ENCODE results near the gene ANKIB1. TPM values are rescaled to one million over a fixed set of nuclear protein-coding genes. Genes with fewer than 3 reads are reported as not detected.

Gene ANKIB1
- total and polyA plus RNA-seq, 9 of the 15 experiments (the other 6 are each of a cell fraction or from before 2014, with no cell fraction given) = 5.9 to 25.2 (median 16.1) TPM

- TF ChIP-seq CEBPZ (IDR thresholded peaks at IDR 0.05; ENCODE audit: borderline replicate concordance, low read depth, low read length) = no peak
- no peak for TF ChIP-seq CHD1 (IDR thresholded peaks at IDR 0.05; ENCODE audit: low read length)
- TF ChIP-seq NUFIP1 (IDR thresholded peaks at IDR 0.05; ENCODE audit: partially characterized antibody) = peak; percentile 62
- TF ChIP-seq HDAC6 (IDR thresholded peaks at IDR 0.05; ENCODE audit: low read depth, low read length) = no peak
- TF ChIP-seq MIER1 (IDR thresholded peaks at IDR 0.05; ENCODE audit: low read depth) = 0 out of 2 replicates have a peak, but pooled peaks have one; percentile 69
- no peak for TF ChIP-seq JUNB (CRISPR knock-in tag; conservative IDR thresholded peaks at IDR 0.05)
- peak; percentile 39 to 63; a peak in 3 of 4 replicates for TF ChIP-seq TRIM24 (IDR thresholded peaks at IDR 0.05)
- 0 out of 2 replicates have a peak, but pooled peaks have one; percentile 50 for TF ChIP-seq ZNF175 (CRISPR knock-in tag; IDR thresholded peaks at IDR 0.05; ENCODE audit: low read depth)
- peak; percentile 70 for TF ChIP-seq RB1 (IDR thresholded peaks at IDR 0.05; ENCODE audit: low read depth)
- TF ChIP-seq ZNF253 (CRISPR knock-in tag; conservative IDR thresholded peaks at IDR 0.05) = no peak
- TF ChIP-seq ELF4 (CRISPR knock-in tag; IDR thresholded peaks at IDR 0.05) = peak; percentile 92
- TF ChIP-seq U2AF2 (optimal IDR thresholded peaks at IDR 0.05; ENCODE audit: low read depth, low read length) = no peak
- no peak for TF ChIP-seq CBX2 (IDR thresholded peaks at IDR 0.05; ENCODE audit: insufficient read depth, low read length, poor library complexity, severe bottlenecking)
- 0 out of 2 replicates have a peak, but pooled peaks have one; percentile 41 for TF ChIP-seq ZNF197 (CRISPR knock-in tag; IDR thresholded peaks at IDR 0.05; ENCODE audit: low read depth)
- no peak for TF ChIP-seq NFE2 (IDR thresholded peaks at IDR 0.05; ENCODE audit: low read depth)
- TF ChIP-seq ZNF395 (CRISPR knock-in tag; IDR thresholded peaks at IDR 0.05) = no peak
- no peak for TF ChIP-seq ZBTB43 (CRISPR knock-in tag; IDR thresholded peaks at IDR 0.05)
- peak; percentile 95 for TF ChIP-seq POLR2B (IDR thresholded peaks at IDR 0.05; ENCODE audit: low read depth, partially characterized antibody)
- no peak for TF ChIP-seq HOMEZ (CRISPR knock-in tag; IDR thresholded peaks at IDR 0.05)
These were observed at the start of gene ANKIB1, which contains the start of gene KRIT1 (continued) for GRCh38 chr7:92245487-92246359.

Measured in K562 (cell line).